ENCODE data around the gene SYVN1.

The SYVN1 gene

DNA sequence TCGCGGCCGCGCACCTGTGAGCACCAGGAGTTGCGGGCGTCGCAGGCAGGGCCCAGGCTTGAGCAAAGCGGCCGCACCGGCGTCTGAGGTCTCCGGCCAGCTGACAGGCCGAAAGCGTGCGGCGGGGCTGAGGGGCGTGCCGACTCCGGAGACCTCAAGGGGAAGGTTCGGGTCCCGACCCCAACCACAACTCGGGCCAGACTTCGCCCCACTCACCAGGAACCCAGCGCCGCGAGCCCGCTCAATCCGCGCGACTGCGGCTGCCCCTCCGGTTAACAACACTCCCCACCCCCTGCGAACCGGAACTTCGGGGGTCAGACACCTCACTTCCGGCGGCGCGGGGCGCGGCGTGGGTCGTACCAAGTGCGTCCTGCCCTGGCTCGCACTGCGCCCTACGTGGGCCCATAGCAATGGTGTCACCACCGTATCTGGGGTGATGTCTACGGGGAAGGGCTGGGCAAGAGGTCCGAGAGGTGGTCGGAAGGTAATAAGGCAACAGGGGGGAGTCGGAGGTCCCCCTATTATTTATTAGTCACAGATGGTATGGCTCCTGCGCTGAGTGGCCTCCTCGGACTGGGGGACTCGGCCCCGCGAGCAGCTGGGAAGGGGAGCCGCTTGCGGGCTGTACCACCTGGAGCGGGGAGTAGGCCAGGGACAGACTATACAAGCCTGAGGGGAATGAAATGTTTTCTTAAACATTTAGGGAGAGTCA lies at the start of gene SYVN1:
Gene SYVN1, minus strand, starts transcription at position 280 of the 712 bp plus-strand sequence. CDS start 918 bp downstream, outside the sequence.
- peak within 1 kb of the TSS; percentile 76 to 92 for H3K4me3 ChIP-seq
- no peak for TF ChIP-seq CTCF (IDR thresholded peaks at IDR 0.05)
- H3K27me3 ChIP-seq, result no peaks in the 10 kb centered on the region

GRCh38 chr11:65183201-65183891 lies 49.0 kb upstream of the SYVN1 start:
- peak overlapping the region; percentile 85 to 91 for H3K4me3 ChIP-seq
- peaks cover 17 to 43% (median 28%) of the 10 kb centered on the region in 3 donors for H3K36me3 ChIP-seq
- peak overlapping the region; percentile 88 to 98 for H3K27ac ChIP-seq
- peaks cover 0 to 37% (median 23%) of the 10 kb centered on the region in 4 donors for H3K4me1 ChIP-seq
- no peak for DNase-seq
- H3K27me3 ChIP-seq, result no peaks in the 10 kb centered on the region
- intact Hi-C loops (cut with DNase I; ENCODE audit: low total_unique reads), result no loop called here
- H3K9me3 ChIP-seq, result no peaks in the 10 kb centered on the region
- no peak for TF ChIP-seq CTCF (IDR thresholded peaks at IDR 0.05)

More for the DNA sequence above, at the start of gene SYVN1:
- peak; percentile 90 to 95 for DNase-seq
- intact Hi-C loops (cut with DNase I; ENCODE audit: low total_unique reads), result no loop called here
- Histone ChIP-seq H3K4me1 (peaks cover 5 to 30% (median 28%) of the 10 kb centered on the region in 4 donors), H3K9me3 (no peaks in the 10 kb centered on the region), H3K36me3 (peaks cover 23 to 39% (median 35%) of the 10 kb centered on the region in 3 donors), H3K27ac (peak within 1 kb of the TSS; percentile 96)

DNA sequence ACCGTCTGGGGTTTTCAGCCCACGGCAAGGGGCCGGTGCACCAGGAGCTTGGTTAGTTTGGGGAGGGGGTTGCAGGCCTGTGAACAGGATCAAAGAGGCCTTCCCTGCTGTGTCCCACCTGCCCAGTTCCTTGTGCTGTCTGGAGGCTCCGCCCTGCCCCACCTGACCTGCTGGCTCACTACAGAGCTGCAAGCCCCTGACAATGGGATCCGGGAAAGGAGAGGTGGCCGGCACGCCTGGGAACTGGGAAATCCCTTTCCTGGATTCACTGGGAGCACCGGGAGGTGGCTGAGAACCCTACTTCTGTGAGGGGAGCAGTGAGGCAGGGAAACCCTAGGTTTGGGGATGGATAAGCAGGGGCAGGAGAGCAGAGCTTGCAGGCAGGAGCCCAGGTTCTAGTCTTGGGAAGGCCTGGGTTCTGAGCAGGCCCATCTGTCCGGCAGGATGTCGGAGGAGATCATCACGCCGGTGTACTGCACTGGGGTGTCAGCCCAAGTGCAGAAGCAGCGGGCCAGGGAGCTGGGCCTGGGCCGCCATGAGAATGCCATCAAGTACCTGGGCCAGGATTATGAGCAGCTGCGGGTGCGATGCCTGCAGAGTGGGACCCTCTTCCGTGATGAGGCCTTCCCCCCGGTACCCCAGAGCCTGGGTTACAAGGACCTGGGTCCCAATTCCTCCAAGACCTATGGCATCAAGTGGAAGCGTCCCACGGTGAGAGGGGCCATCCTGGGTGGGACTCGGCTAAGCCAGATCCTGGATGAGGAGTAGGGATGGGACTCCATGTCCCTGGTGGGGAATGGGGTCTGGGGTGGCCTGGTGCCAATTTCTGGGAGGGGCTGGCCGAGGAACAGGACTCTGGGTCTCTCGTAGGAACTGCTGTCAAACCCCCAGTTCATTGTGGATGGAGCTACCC lies 48.2 kb upstream of the SYVN1 start:
- peak in 1 of 2 donors; percentile 72 for DNase-seq
- H3K27ac ChIP-seq, result peak overlapping the region; percentile 88 to 98

GRCh38 chr11:65181569-65182257 lies 47.4 kb upstream of the SYVN1 start, which contains the start of gene CAPN1:
TSS of gene CAPN1 (plus strand) at chr11:65181928. CDS start at chr11:65182702, 774 bp downstream.
- intact Hi-C loops (cut with DNase I; ENCODE audit: low total_unique reads), result loop anchor here (2.0 kb wide), 1 partner anchor 71 kb away; the partner anchor contains the start of gene TM7SF2
- peak; percentile 83 to 91 for DNase-seq
- Histone ChIP-seq H3K36me3 (peaks cover 4 to 26% (median 12%) of the 10 kb centered on the region in 3 donors), H3K4me3 (peak within 1 kb of the TSS; percentile 85 to 91), H3K27me3 (no peaks in the 10 kb centered on the region), H3K9me3 (no peaks in the 10 kb centered on the region), H3K27ac (peak within 1 kb of the TSS; percentile 88 to 98), H3K4me1 (peaks cover 0 to 37% (median 23%) of the 10 kb centered on the region in 4 donors)
- TF ChIP-seq CTCF (IDR thresholded peaks at IDR 0.05), result no peak

More for the DNA sequence above, 48.2 kb upstream of the SYVN1 start:
- H3K4me3 ChIP-seq, result peak overlapping the region; percentile 85 to 91
- peaks cover 11 to 34% (median 20%) of the 10 kb centered on the region in 3 donors for H3K36me3 ChIP-seq
- intact Hi-C loops (cut with DNase I; ENCODE audit: low total_unique reads), result no loop called here
- H3K9me3 ChIP-seq, result no peaks in the 10 kb centered on the region
- H3K27me3 ChIP-seq, result no peaks in the 10 kb centered on the region
- no peak for TF ChIP-seq CTCF (IDR thresholded peaks at IDR 0.05)
- peaks cover 0 to 37% (median 23%) of the 10 kb centered on the region in 4 donors for H3K4me1 ChIP-seq
